GM21825 (cell line): ENCODE data around the gene RINT1.
"Not testable (repeated sequence)": the region's sequence is repeated elsewhere in the genome, so short reads cannot be mapped to it uniquely, and the experiment has no call there.

Experiments used
- ATAC-seq: cut with Tn5 transposase; IDR thresholded peaks from one replicate; pipeline ENCODE4 v1.9.1; 2021; ENCODE audit warnings: mild to moderate bottlenecking, moderate library complexity; ENCODE audit not compliant: unreplicated experiment

The RINT1 gene

GRCh38 chr7:105531792-105532671 is at the start of gene RINT1:
RINT1 (plus strand) TSS chr7:105532201; CDS start chr7:105532316, 115 bp downstream.
- peak; percentile 93 for ATAC-seq

- no peak for ATAC-seq
Observed at GRCh38 chr7:105487579-105488571, 44.1 kb upstream of the RINT1 start.

- no peak for ATAC-seq
Observed at GRCh38 chr7:105489409-105489808, 42.6 kb upstream of the RINT1 start.

- ATAC-seq = no peak
Observed at GRCh38 chr7:105493196-105493922, 38.6 kb upstream of the RINT1 start.

- ATAC-seq = no peak
Observed at GRCh38 chr7:105493923-105494315, 38.1 kb upstream of the RINT1 start.

- ATAC-seq = no peak
Observed at GRCh38 chr7:105496521-105496920, 35.5 kb upstream of the RINT1 start.

- ATAC-seq = no peak
Observed at GRCh38 chr7:105497016-105497415, 35.0 kb upstream of the RINT1 start.

DNA sequence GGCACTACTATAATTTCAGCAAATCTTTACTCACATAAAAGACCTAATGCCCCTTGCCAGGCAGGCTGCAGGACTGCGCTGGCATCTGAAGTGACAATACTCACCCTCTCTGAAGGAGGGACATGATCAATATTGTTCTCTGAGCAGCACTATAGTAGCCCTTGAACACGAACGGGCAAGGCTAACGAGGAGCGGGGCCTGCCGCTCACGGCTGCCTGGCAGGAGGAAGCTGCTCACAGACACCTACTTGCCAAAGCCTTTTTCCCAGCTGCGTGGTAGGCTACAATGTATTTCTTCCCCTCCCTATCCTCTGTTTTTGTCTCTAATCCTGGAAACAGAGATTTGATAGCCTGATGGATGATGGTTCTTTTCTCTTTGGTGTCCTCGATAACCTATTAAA is 29.8 kb upstream of the RINT1 start:
- no peak for ATAC-seq

GRCh38 chr7:105512415-105512814 is 19.6 kb upstream of the RINT1 start:
- ATAC-seq = no peak

DNA sequence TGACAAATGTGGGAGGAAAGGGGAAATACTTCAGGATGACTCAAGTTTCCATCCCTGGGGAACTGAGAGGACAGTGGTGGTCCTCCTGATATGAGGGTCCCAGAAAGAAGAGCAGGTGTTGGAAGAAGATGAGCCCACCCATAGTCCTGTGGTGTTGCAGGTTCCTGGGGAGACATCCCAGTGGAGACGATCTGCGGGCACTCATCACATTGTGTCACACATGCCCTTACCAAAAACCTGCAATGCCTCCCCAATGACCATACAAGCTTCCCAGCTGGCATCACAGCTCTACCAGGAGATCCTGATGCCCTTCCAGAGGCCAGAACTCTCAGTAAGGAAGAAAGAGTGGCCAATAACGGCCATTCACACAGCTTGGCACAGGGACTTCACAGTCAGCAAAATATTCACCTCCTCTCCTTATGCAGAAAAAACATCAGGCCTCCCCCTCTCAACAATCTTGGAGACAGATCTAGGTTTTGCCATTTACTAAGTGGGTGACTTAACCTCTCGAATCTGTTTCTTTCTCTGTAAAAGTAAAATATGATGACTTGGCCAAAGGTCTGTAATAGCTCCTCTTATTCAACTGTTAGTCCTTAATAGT is 19.0 kb upstream of the RINT1 start:
- no peak for ATAC-seq

- not testable (repeated sequence) for ATAC-seq
Observed at GRCh38 chr7:105515610-105516009, 16.4 kb upstream of the RINT1 start.

DNA sequence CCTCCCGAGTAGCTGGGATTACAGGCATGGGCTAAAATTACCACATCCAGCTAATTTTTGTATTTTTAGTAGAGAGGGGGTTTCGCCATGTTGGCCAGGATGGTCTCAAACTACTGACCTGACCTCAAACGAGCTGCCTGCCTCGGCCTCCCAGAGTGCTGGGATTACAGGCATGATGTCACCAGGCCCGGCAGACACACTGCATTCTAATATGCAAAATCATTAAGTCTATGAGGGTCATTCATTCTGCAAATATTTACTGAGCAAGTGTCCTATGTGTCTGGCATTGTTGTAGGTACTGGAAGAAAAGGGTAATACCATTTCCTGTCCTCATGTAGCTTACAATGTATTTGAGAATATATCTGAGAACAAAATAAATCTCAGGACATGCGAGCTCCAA is 12.6 kb upstream of the RINT1 start:
- ATAC-seq = no peak

DNA sequence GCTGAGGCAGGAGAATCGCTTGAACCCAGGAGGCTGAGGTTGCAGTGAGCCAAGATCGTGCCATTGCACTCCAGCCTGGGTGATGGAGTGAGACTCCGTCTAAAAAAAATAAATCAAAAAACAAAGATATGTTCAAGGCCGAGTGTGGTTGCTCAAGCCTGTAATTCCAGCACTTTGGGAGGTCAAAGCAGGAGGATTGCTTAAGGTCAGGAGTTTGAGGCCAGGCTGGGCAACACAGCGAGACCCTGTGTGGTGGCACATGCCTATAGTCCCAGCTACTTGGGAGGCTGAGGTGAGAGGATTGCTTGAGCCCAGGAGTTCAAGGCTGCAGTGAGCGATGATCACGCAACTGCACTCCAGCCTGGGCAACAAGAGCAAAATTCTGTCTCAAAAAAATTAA is 11.4 kb upstream of the RINT1 start:
- not testable (repeated sequence) for ATAC-seq

DNA sequence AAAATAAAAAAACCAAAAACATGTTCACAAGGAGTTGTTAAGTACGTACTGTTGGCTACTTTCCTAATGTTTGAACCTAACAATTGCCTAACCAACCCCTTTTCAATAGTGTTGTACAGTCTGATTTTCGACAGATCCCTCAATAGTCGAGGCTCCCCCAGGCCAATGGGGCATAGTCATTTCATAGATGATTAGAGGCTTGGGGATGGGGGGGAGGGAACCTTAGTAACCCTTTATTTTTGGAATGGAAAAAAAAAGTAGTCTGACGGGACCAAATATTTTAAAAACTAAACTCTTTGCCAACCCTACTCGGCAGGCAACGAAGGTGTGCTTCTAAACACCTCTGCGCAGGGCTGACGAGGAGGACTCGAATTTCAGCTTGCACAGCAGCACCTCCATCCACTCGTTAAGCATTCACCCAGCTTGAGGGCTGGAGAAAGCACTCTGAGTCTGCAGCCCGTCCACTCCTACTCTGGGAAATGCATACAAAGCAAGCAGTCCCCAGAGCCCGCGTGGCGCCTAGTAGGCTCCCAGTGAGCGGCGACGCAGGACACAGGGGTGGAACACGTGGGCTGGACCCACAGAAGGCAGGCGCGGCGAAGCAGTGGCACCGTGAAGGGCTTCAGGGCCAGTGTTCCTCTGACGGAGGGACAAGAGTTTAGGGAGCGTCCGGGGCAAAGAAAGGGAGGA is 10.8 kb upstream of the RINT1 start:
- peak; percentile 28 for ATAC-seq

DNA sequence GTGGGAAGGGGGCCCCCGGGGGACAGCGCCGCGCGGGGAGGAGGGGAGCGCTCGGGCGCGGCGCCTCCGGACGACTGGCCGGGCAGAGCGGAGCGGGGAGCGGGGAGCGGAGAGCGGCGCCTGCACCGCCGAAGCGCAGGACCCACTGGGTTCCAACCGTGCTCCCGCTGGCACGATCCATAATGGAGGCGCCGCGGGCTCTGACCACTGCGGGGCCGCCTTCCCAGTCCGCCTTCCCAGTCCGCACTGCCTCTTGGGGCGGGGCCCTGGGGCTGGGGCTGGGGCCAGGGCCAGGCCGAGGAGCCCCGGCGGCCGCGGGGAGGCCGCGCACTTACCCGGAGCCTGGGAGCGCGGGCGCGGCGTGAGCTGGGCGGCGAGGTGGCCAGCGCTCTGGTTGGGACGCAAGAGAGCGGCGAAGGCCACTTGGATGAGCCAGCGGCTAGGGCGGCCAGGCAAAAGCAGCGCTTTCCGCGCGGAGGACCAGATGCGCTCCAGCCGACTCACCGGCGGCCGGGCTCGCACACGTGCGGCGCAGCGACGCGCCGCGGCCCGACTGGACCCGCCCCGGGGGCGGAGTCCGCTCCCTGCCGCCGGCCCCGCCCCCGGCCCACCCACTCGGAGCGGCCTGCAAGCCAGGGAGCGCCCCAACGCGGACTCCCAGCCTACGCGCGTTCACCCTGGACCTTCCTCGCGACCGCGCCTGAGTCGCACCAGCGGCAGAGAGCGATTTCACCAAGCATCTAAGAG is 10.1 kb upstream of the RINT1 start, which contains the start of gene PUS7:
PUS7 (minus strand) TSS at position 555 of the 747 bp plus-strand sequence. CDS start 13,759 bp downstream, outside the sequence.
- peak; percentile 87 for ATAC-seq

- ATAC-seq = not testable (repeated sequence)
Observed at GRCh38 chr7:105524423-105524822, 7.6 kb upstream of the RINT1 start.

GRCh38 chr7:105524840-105525239 is 7.2 kb upstream of the RINT1 start:
- no peak for ATAC-seq

DNA sequence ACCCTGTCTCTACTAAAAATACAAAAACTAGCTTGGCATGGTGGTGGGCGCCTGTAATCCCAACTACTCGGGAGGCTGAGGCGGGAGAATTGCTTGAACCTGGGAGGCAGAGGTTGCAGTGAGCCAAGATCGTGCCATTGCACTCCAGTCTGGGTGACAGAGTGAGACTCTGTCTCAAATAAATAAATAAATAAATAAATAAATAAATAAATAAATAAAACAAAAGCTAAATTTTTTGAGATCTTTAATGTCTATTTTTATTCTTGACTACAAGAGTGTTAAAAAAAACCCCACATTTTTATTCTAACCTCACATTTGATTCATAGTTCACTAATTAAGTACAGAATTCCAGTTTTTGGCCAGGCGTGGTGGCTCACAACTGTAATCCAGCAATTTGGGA is 4.3 kb upstream of the RINT1 start:
- not testable (repeated sequence) for ATAC-seq

DNA sequence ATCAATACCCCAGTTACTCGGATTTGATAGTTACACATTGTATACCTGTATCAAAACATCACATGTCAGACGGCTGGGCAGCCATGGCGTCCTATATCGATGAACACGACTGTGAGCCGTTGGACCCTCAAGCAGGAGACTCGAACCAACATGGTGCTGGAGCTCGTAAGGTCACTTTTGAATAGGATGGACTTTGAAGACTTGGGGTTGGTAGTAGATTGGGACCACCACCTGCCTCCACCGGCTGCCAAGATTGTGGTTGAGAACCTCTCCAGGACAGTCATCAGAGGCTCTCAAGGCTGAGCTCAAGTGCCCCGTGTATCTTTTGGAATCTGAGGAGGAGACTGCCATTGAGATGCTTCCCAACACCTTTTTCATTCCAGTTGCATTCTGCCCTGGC is 1.9 kb upstream of the RINT1 start:
- no peak for ATAC-seq
